ENCODE results near the gene GRIK1.

GRCh38 chr21:29704719-29705118 lies 235.1 kb downstream of the GRIK1 start:
- TF ChIP-seq CTCF (optimal IDR thresholded peaks at IDR 0.05 in 1 of 3, IDR thresholded peaks at IDR 0.05 in 1 of 3, conservative IDR thresholded peaks at IDR 0.05 in 1 of 3; ENCODE audit: extremely low read depth in 1 of 3, insufficient read depth in 2 of 3, low read length in 3 of 3): no peak
- TF ChIP-seq EZH2 (IDR thresholded peaks at IDR 0.05; ENCODE audit: low read length): no peak

All from keratinocyte (primary cell).